Myocyte (in vitro differentiated cells): ENCODE data around the gene DHRS7B. TPM values are rescaled to one million over a fixed set of nuclear protein-coding genes. Genes with fewer than 3 reads are reported as not detected.
A peak's percentile ranks its signal among the peaks of the same experiment; 100 is the strongest.
"Not testable (repeated sequence)": the region's sequence is repeated elsewhere in the genome, so short reads cannot be mapped to it uniquely, and the experiment has no call there.

Source experiments
- DNase-seq: peaks from one replicate; pipeline ENCODE4 v3.0.0-alpha.2; 2012; ENCODE audit warnings: low read depth
- total RNA-seq: library from RNA; depleted of rRNA; stranded (reverse); fragments of >200 nt; gene quantifications from 2 replicates; pipeline ENCODE4 v1.2.3, GENCODE V29; 2014

Gene DHRS7B
- total RNA-seq, 1 donor from 2014 or later = 38.3 TPM

DNA sequence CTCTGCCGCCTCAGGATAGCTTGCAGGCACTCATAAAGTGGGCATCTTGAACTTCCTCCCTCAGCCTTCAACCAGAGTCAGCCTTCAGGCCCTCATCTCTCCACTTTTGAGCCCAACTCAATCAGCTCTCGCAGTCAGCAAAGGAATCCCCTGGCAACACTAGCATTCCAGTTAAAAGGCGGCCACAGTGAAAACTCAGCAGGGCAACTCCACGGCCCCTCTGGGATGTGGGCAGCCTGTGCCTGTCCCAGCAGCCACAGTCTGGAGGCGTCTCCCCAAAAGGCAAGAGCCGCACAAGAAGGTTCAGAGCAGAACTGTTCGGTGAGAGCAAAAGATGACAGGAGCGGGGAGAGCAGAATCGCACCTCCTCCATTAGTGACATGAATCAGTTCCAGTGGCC is 78.2 kb downstream of the DHRS7B start:
- no peak for DNase-seq

DNA sequence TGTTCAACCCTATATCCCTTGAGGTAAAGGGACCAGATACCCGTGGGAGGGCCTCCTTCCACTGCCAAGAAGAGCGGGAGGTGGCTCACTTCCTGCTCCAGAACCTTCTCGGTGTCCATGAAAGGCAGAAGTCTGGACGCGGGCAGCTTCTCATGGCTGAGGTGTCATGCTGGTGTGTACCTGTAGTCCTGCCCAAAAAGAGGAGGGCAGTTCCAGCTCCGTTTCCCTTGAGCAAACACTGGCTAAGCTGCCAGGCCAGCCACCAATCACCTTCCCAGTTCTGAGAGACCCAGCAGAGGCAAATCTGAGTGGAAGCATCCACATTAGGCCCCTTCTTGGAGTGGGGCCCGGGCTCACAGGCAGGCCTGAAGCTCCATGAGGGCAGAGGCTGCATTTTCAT is 81.6 kb downstream of the DHRS7B start:
- no peak for DNase-seq

DNA sequence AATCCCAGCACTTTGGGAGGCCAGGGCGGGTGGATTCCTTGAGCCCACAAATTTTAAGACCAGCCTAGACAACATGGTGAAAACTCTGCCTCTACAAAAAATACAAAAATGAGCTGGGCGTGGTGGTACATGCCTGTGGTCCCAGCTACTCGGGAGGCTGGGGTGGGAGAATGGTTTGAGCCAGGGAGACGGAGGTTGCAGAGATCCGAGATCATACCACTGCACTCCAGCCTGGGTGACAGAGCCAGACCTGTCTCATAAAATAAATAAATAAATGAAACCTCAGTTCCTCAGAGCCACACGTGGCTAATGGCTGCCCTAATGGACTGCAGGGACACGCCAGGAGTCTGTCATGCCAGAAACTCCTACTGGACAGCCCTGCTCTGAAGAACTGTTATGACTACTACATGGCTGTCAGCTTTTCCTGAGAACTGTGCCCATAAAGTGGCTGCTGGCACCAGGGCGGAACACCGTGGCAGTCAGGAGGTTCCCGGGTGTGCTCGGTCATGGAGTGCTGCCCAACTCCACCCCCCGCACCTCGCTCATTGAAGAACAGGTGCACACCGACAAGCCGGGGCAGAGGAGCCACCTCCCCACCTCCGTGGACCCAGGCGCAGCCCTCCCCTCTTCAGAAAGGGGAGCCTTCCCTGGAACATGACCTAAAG is 82.9 kb downstream of the DHRS7B start:
- DNase-seq = peak; percentile 57

DNA sequence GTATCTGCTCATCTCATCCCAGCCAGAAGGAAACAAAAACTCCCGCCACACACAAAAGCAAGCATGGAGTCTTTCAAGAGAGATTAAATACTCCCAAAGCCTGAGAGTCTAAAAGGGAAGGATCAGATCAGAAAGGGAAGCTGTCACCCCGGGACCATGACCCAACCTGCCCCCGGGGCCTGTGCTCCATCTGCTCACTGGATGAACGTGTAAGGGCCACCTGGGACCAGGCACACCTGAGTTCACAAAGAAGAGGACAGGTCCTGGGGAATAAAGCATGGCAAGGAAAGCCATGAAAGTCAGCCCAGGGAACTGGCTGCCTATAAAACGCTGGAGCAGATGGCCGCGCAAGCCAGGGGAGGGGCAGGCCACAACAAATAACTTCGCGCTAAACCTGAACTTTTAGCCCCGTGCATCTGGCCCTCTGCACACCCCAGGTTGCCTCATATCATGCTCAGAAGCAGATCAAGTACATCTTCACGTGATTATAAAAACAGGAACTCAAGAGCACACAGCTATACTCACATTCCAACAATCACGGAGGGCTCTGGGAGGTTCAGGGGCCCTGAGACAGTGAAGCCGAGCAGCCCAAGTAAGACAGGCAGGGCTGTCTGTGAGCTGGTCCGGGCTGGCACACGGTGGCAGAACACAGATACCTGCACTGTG is 83.8 kb downstream of the DHRS7B start:
- DNase-seq = no peak

DNA sequence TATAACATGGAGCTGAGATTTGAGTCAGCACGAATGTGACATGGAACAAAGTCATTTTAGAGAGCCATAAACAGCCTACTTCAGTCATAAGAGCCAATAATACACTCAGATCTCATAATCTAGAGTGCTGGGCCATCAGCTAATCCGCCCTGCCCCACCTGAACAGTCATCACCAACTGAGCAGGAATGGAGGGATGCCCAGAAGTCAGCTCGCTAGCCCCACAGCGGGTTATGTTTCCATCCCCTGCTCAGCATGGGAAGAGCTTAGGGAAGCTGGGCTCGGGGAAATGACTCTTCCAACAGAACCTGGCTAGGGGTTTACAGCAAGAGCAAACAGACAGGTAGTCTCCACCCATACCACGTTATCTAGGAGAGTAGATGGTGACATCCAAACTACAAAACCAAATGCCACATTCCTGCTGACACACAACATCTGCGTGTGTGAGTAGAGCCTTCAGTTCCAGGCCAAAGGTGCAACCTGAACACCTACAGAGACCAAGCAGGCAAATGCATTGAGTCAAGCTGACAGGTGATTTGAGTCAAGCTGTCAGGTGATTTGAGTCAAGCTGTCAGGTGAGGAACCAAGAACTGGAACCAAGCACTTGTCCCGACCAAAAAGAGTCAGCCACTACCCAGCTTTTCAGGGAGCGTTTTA is 85.2 kb downstream of the DHRS7B start:
- no peak for DNase-seq

DNA sequence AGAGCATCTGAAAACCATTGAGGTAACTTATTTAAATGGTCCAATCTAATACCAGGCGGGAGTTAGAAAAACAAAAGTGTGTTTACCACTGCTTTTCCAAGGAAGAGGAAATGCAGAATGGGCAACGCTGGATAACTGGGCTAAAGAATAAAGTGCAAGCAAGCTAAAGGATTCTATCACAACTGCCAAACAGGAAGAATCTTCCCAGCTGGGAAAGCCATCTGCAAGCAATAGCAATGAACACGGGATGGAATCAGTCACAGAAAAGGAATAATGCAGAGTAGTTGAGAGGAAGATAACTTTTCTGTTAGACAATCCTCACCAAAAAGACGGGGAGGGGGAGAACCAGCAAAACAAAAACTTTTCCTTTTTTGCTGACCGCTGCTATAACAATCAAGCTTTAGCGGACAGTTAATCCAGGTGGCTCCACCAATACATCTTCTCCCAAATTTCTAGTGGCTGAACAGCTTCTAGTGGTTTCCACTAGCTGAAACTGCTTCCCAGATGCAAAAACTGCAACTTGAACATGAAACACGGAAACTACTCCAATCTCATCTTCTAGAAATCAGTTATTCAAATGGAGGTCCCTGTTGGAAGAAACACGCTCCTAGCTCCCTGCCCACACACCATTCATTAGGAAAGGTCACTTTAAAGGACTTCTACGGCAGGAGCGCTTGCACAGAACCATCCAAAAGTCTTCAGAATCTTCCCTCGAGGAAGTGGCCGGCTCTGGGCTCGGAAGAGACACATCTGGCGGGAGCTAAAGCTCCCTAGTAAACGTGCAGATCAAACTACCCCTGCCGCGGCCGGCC is 86.3 kb downstream of the DHRS7B start:
- DNase-seq = no peak

DNA sequence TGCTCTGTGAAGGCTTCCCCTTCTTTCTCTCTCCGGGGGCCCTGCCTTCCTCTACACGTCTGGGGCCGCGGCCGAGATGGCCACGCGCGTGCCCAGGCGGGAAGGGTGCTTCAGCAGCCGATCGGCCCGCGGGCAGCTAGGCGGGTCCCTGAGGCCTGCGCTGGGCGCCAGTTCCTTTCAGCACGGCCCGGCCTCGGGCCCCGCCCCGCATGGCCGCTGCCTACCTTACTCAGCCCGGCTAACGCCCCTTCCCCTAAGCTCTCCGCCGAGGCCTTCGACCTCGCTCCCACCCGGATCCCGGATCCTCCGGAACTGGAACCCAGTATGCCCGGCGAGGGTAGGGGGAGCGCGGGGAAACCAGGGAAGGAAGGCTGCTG is 86.9 kb downstream of the DHRS7B start:
- no peak for DNase-seq

DNA sequence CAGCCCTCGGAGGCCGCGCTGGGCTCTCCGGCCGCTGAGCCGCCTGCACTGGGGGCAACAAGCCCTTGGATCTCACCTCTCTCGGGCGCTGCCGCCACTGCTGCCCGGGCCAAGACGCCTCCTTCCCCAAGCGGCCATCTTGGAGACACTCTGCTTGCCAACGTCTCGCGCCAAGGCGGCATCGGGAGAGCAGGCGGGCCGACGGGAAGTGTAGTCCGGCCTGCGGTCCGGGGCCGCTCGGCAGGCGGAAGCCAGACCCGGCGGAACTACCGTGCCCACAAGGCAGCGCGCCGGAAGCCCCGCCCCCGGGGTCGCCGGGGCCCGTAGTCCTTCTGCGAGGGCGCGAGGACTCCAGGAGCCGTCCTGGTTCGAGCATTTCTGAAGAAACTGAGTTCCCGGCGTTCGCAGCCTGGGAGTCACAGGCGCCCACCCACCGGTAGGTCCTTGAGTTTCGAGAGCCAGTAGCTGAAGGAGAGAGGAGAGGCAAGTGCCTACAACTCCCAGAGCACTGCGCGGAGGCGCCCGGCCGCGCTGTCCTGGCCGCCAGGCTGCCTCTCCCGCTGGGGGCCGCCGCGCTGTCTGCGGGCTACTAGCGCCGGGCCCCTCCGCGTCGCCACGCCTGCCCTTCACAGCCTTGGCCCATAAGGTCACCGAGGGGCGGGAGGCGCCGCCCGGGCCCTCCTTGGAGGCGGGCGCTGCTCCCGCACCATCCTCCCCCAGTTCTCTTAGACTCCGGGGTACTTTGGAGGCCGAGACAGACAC is 87.4 kb downstream of the DHRS7B start, which contains the start of gene TMEM11:
TSS of gene TMEM11 (minus strand) at position 147 of the 762 bp plus-strand sequence. CDS start at position 138, 9 bp downstream.
- DNase-seq = peak; percentile 96

DNA sequence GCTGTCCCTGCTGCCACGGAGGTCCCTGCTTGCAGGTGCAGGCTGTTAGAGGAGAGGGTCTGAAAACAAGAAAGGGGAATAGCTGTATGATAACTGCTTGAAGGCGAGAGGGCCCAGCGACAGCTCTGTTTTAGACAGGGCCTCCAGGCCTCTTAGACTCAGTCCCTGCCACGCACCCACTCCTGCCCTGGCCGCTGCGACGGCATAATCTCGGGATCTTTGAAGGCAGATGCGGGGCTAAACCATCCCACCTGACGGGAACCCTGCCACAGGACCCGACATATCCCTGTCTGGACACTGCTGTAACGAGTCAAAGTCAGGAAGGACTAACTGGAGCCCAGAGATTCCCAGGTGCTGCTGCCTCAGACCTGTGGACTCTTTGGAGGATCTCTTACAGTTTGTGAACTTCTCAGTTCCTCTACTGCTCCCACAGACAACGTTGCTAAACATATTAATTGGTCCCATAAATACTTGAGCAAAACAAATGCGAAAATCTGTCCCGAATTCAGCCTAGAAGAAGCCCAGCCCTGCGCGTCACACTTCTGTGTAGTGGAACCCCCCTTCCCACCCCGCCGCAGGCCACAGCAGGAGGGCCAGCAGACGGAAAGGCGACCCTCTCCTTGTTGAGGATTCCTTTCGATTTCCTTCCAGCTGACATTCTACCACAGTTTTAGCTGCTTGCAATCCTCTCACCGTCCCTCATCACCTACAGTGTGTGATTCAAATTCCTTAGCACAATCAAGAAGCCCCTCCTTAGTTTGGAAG is 88.2 kb downstream of the DHRS7B start:
- DNase-seq = no peak

DNA sequence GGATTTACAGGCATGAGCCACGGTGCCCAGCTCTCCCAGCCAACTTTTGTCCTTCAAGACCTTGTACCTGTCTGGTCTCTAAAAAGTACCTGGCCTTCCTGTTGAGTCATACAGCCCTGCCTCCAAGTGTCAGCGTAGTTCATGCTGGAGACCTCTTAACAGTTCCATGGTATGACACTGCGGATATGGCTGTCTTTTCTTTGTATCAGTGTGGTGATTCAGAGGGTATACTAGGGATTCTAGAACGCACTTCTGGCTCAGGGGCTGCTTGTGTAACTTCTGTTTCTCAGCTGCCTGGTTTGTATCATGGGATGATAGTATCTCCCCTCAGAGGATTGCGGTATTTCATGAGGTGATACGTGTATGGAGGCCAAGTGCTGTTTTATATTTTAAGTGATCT is 89.2 kb downstream of the DHRS7B start:
- DNase-seq = no peak

DNA sequence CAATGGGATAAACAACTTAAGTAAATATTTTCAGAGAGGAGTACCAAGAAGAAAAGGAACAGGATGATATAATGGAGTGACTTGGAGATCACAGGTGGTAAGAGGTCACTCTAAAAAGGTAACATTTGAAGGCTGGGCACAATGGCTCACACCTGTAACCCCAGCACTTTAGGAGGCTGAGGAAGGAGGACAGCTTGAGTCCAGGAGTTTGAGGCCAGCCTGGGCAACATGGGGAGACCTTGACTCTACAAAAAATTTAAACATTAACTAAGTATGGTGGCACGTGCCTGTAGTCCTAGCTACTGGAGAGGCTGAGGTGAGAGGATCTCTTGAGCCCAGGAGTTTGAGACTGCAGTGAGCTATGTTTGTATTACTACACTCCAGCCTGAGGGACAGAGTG is 90.6 kb downstream of the DHRS7B start:
- DNase-seq = no peak

DNA sequence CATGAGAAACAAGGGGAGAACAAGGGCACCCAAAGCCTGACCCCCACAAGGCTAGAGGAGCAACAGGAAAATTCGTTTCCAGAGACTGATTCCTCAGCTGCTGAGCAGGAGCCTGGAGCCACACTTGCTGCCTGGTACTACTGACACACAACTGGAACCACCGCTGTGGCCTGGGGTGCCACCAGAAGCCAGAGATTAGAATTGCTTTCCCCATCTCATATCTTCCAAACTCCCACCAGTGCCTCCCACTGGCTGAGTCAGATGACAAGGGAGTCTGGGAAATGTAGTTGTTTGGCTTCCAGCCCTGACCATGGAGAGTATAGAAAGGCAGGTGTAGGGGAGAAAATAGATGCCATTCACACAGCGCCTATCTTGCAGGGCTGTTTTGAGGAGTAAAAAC is 91.3 kb downstream of the DHRS7B start:
- DNase-seq = peak; percentile 59

DNA sequence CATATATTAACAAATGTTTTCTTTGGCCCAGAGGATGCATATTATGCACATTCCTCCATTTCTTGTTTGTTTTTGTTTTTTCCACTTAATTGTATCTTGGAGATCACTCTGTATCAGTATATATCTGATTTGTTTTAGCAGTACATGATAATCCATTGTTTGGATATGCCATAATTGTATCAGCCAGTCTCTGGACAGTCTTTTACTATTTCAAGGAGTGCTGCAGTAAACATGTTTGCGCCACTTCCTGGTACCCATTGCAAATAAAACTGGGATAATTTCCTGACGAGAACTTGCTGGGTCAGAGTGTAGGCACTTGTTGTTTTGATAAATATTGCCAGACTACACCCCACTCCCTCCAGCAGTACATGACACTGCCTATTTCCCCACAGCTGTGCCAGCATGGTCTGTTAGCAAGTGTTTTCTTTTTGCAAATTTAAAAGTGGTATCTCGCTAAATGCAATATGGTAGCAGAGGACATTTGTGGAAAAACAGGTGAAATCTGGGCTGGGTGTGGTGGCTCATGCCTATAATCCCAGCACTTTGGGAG is 92.1 kb downstream of the DHRS7B start:
- DNase-seq = no peak

DNA sequence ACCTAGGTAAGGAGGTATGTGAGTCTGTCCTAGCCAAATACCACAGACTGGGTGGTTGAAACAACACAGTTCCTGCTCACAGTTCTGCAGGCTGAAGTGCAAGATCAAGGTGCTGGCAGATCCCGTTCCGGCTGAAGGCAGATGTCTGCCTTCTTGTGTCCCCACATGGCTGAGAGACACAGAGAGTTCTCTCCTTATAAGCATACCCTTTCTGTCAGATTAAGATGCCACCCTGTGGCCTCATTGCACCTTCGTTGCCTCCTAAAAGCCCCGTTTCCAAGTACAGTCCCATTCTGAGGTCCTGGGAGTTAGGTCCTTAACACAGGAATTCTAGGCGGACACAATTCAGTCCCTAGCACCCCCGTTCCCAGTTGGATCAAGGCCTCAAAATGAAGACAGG is 96.3 kb downstream of the DHRS7B start:
- no peak for DNase-seq

DNA sequence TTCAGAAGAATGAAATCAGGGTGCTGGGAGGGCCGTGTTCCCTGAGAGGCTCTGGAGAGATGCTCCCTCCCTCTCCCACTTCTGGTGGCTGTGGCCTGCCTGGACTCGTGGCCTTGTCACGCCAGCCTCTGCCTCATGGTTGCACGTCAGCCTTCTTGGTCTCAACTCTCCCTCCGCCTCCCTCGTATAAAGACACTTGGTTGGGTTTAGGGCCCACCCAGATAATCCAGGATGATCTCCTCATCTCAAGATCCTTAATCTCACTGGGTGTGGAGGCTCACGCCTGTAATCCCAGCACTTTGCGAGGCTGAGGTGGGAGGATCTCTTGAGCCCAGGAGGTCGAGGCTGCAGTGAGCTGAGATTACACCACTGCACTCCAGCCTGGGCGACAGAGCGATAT is 100.5 kb downstream of the DHRS7B start:
- not testable (repeated sequence) for DNase-seq

DNA sequence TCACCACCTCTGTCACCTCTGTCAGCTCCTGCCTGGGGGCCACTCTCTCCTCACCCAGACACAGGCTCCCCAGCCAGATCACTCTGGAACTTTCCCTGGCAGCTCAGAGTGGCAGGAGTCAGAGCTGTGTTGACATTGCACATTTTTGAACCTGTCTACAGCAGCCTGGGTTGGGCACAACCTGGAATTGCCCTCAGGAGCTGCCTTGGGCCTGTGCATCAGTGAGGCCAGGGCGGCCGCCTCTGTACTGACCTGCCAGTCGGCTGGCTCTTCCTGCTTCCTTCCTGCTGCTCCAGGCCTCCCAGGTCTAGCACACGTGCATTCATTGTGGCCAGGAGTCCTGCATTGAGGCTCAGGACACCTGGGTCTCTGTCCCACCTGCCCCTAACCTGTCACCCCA is 101.3 kb downstream of the DHRS7B start:
- DNase-seq = no peak

DNA sequence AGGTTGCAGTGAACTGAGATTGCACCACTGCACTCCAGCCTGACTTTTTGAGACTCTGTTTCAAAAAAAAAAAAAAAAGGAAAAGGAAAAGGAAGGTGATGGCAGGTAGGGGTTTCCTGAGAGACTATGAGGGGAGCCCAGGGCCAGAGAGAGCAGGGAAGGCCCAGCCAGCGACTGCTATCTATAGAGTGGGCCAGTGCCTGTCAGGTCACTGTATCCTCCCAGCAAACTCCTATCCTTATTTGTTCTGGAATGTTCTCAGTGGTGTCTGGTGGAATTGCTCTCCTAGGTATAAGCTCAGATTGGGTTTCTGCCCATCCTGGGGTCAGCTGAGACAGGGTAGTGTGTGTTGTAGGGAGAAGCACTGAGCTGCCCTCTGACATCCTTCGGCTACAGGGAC is 102.1 kb downstream of the DHRS7B start:
- no peak for DNase-seq

DNA sequence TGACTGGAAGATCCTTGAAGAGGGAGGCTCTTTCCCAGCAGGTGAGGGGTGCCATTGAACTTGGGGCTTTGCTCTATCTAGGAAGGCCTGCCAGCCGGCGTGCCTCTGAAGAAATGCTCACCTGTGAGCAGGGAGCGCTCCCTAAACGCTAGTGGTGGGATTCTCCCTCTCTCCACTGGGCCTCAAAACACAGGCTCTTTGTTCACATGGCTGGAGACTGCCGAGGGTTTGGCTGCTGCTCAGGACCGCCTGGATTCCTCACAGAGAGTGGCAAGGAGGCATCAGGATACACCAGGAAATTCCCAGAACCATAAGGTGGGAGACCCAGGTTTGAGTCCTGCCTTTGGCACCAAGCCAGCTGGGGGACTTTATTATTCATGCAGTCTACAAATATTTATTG is 104.8 kb downstream of the DHRS7B start:
- no peak for DNase-seq

DNA sequence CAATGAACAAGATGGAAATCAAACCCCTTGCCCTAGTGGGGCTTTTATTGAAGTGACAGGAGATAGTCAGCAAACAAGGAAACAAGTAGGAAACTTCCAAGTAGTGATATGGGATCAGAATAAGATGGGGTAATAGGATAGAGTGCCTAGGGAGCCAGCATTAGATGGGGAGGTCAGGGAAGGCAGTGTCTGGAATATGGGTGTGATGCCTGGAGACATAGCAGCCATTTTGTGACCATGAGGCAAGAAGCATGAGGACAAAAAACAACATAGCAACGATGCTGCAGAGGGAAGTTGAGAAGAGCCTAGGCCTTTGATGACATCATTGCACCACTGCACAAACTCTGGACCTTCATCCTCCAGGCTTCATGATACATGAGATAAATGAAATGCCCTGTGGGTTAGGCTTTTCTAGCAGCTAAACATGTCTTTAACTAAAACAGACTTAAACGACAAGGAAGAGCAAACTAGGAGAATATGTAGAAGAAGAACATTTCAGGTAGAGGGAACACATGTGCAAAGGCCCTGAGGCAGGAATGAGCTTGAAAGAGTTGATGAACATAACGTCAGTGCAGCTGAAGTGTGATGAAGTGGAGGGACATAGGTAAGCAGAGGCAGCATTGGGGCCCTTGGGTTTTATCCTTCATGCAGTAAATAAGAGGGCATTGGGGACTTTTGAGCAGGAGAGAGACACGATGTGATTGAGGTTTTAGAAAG is 105.4 kb downstream of the DHRS7B start:
- no peak for DNase-seq
